Retinal pigment epithelial cell (primary cell): ENCODE measurements around the gene TIMM10.

Experiments
- DNase-seq: peaks from one replicate; pipeline ENCODE4 v3.0.0-alpha.2; 2010; ENCODE audit warnings: low read depth
- H3K4me3 ChIP-seq: 2 replicates; pipeline ENCODE4 v1.5.1; 2011; ENCODE audit warnings: mild to moderate bottlenecking, low read length, control low read depth, moderate library complexity
- TF ChIP-seq, protein P1 (sequence below): conservative IDR thresholded peaks from 2 replicates; pipeline ENCODE4 v1.5.1; 2011; ENCODE audit warnings: low read depth, low read length, control low read depth, inconsistent platforms

The TIMM10 gene

DNA sequence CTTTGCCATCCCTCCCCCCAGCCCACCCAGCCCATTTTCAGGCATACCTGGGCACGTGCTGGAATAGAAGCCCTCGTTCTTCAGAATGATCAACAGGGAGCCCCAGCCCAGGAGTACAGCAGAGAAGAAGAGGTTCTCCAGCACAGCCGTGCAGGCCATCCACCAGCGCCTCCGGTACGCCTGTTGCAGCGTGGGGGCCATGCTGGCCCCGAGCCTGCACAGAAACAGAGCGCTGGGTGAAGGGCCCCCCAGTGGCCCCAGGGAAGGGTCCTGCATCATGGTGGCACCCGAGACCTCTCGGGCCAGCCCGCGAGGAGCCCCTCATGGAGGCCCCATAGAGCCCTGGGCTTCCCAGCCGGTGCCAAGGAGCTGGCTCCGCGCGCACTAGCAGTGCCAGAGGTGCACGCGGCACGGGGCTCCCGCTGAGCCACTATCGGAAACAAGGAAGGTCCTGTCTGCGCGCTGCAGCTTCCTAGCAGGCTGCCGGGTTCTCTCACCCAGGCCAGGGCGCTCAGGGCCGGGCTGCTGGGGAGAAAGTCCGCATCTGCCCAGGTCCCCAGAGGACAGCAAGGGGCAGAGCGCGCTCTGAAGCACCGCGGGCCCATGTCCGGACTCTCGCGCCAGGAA is 16.5 kb downstream of the TIMM10 start:
- TF ChIP-seq, protein P1, sequence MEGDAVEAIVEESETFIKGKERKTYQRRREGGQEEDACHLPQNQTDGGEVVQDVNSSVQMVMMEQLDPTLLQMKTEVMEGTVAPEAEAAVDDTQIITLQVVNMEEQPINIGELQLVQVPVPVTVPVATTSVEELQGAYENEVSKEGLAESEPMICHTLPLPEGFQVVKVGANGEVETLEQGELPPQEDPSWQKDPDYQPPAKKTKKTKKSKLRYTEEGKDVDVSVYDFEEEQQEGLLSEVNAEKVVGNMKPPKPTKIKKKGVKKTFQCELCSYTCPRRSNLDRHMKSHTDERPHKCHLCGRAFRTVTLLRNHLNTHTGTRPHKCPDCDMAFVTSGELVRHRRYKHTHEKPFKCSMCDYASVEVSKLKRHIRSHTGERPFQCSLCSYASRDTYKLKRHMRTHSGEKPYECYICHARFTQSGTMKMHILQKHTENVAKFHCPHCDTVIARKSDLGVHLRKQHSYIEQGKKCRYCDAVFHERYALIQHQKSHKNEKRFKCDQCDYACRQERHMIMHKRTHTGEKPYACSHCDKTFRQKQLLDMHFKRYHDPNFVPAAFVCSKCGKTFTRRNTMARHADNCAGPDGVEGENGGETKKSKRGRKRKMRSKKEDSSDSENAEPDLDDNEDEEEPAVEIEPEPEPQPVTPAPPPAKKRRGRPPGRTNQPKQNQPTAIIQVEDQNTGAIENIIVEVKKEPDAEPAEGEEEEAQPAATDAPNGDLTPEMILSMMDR, result no peak
- H3K4me3 ChIP-seq, result peak overlapping the region; percentile 68
- no peak for DNase-seq

DNA sequence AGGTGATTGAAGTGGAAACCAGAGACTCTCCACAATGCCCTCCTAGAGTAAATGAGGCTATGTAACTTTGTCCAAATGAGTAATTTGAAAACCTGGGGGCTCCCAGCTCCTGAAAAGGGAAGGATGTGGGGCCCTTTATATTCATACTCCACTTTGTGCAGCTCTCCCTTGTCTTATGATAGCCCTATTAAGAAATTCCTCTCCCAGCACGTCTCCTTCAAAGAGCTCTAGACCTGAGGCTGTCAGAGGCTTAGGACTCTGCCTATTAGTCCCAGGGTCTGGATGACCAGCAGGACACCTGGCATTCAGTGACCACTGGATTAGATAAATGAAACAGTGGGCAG is 17.1 kb downstream of the TIMM10 start:
- TF ChIP-seq, protein P1, result no peak
- DNase-seq, result no peak
- no peak overlapping the region for H3K4me3 ChIP-seq

DNA sequence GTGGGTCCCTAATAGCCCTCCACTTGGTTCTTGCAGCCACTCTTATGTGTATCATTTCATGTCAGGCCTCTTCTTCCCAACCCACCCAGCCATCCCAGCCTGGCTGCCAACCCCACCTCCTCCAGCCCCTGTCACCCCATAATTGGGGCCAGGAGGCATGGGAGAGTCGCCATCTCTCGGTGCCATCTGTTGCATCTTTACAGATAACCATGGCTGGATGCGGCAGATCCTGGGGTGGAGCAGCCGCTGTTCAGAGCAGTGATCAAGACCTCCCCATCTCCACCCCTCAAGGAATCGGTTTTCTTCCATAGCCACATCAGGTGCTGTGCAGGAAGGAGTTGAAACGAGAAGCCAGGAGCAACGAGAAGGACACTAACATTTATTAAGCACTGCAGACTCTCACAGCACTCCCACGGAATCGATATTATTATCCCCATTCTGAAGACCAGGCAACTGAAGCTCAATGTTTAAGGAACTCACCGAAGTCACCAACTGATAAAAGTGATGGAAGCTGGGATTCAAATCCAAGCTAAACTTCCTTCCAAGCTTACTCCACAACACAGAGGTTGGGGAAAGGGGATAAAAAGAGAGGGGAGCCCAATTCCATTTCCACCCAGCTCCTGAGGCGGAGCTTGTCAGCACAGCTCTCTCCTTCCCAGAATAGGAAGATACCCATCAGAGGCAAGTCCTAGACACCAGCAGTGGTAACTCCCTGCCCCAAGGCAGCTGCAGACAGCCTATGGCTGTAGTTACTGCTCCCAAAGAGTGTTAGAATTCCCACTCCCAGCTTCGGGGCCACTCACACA is 17.7 kb downstream of the TIMM10 start:
- no peak overlapping the region for H3K4me3 ChIP-seq
- TF ChIP-seq, protein P1, result no peak
- DNase-seq, result no peak

DNA sequence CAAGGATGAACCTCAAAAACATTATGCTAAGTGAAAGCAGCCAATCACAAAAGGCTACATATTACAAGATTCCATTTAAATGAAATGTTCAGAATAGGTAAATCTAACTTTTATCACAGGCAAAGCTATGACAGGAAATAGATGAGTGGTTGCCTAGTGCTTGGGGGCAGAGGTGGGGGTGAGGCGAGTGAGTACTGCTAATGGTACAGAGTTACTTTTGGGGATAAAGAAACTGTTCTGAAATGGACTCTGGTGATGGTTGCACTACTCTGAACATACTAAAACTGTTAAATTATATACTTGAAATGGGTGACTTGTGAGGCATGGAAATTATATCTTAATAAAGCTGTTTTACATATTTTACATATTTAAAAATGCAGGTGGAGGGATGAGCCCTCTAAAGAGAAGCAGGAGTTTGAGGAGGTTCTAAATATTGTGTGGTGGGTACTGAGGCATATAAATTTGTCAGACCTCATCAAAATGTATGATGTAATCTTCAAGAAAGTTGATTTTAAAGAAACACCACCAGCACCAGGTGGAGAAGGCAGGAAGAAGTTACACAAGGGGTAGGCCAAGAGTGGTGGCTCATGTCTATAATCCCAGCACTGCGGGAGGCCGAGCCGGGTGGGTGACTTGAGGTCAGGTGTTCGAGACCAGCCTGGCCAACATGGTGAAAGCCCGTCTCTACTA is 18.7 kb downstream of the TIMM10 start:
- H3K4me3 ChIP-seq, result no peak overlapping the region
- TF ChIP-seq, protein P1, result no peak
- no peak for DNase-seq

DNA sequence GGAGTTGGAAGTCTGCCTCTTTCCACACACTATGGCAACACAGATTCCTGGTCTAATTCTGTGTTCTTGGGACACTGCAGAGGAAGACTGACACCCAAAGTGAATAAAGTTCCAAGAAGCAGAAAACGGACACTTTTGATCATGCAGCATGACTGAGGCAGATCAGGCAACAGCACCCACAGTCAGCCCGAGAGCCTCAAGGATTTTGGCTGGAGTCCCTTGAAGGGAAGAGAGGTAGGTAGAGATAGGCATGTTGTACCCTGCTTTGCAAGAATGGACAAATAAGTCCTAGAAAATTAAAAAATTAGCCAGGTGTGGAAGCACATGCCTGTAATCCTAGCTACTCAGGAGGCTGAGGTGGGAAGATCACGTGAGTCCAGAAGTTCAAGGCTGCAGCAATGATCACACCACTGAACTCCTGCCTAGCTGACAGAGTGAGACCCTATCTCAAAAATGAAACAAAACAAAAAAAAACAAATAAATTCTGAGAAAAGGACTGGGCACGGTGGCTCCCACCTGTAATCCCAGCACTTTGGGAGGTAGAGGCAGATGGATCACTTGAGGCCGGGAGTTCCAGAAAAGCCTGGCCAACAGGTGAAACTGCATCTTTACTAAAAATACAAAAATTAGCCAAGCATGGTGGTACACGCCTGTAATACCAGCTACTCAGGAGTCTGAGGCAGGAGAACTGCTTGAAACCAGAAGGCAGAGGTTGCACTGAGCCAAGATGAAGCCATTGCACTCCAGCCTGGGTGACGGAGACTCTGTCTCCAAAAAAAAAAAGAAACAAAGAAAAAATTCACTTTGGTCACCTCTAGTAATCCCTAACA is 22.0 kb downstream of the TIMM10 start:
- TF ChIP-seq, protein P1, result no peak
- no peak for DNase-seq
- H3K4me3 ChIP-seq, result no peak overlapping the region

DNA sequence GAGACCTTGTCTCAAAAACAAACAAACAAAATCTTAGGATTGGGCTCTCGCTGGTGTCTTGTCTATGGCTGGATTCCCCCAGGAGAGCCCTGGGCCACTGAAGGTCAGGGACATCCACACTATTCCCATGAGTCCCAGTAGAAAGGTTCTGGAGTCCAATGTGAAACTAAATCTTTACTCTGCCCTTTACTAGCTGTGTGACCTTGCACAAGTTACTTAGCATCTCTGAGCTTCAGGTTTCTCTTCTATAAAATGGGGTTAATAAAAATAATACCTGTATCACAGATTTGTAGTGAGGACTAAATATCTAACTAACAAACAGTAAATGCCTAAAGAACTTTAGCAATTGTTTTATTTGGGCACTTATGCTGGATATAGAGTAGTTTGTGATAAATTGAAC is 24.0 kb downstream of the TIMM10 start:
- TF ChIP-seq, protein P1, result no peak
- H3K4me3 ChIP-seq, result no peak overlapping the region
- DNase-seq, result no peak
